Erythroblast (primary cell): ENCODE data around the gene TSNAXIP1.

Source experiments
- GATA1 ChIP-seq: IDR thresholded peaks from 2 replicates; pipeline ENCODE4 v1.6.1; 2011; ENCODE audit warnings: low read depth, mild to moderate bottlenecking, control low read depth, low read length, moderate library complexity
- POLR2A ChIP-seq: IDR thresholded peaks from 2 replicates; pipeline ENCODE4 v1.6.1; 2011; ENCODE audit warnings: mild to moderate bottlenecking, low read length

DNA sequence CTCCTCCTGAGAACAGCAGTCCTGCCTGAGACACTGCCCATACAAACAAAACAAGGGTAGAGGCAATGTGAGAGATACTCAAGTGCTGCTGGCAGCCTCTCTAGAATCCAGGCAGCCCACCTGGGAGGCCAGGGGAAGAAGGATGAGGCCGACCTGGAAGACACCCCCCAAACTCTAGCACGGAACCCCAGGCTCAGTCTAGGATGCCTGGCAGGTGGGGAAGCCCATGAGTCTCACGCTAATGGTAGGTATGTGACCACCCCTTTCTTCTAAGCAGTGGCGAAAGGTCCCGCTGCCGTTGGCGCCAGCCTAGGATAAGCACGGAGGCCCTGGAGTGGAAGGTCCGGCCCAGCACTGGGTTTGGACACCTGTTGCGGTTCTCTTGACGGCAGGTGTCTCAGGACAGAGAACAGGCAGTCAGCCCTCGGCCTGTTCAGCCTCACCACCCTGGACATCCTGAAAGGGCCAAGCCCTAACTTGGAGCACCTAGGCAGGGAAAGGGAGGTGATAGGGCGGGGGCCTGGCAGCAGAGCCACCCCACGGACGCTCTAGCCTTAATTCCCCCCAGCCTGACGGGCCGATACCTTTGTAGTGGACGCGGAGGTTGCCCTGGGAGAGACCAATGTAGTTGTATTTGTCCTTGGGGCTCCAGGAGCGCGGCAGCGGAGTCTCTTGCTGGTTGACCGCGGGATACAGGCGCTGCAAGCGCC, 816 bp upstream of the TSNAXIP1 start:
- TF ChIP-seq POLR2A: no peak
- no peak for TF ChIP-seq GATA1
